HEK293T (cell line): ENCODE measurements around the gene POLR3A.
A peak's percentile ranks its signal among the peaks of the same experiment; 100 is the strongest.

ENCODE experiments used
- CTCF ChIA-PET: fragments of 350-600 bp; formaldehyde crosslinking; extraction: SDS; loops from one replicate; lab custom pipeline; 2021; ENCODE audit warnings: antibody characterized with exemption, inconsistent platforms; lab: Yijun Ruan, JAX
- POLR2A ChIA-PET: fragments of 350-600 bp; formaldehyde crosslinking; extraction: SDS; loops from one replicate; lab custom pipeline; 2020; ENCODE audit warnings: antibody characterized with exemption, inconsistent platforms; lab: Yijun Ruan, JAX
- DNase-seq: peaks from one replicate; pipeline ENCODE4 v3.0.0; 2012; ENCODE audit warnings: mixed read lengths; ENCODE audit errors: extremely low spot score
- ARNT ChIP-seq: fragments of 450-650 bp; IDR thresholded peaks from 2 replicates; pipeline ENCODE4 v1.6.1; 2017; ENCODE audit warnings: mild to moderate bottlenecking
- BHLHE40 ChIP-seq: fragments of 450-650 bp; IDR thresholded peaks from 2 replicates; pipeline ENCODE4 v1.6.1; 2016; ENCODE audit warnings: mild to moderate bottlenecking, moderate library complexity, borderline replicate concordance
- CTBP1 ChIP-seq: fragments of 450-650 bp; IDR thresholded peaks from 2 replicates; pipeline ENCODE4 v1.6.1; 2016; ENCODE audit warnings: borderline replicate concordance
- ELF4 ChIP-seq: fragments of 450-650 bp; IDR thresholded peaks from 2 replicates; pipeline ENCODE4 v1.6.1; 2017; ENCODE audit warnings: antibody characterized with exemption
- FOXA1 ChIP-seq: fragments of 450-650 bp; IDR thresholded peaks from 2 replicates; pipeline ENCODE4 v1.6.1; 2016; ENCODE audit warnings: mild to moderate bottlenecking
- FOXK2 ChIP-seq: fragments of 450-650 bp; IDR thresholded peaks from 2 replicates; pipeline ENCODE4 v1.6.1; 2016; ENCODE audit warnings: mild to moderate bottlenecking
- FOXM1 ChIP-seq: fragments of 450-650 bp; IDR thresholded peaks from 2 replicates; pipeline ENCODE4 v1.6.1; 2017; ENCODE audit warnings: mild to moderate bottlenecking, borderline replicate concordance
- HDGF ChIP-seq: fragments of 450-650 bp; IDR thresholded peaks from 2 replicates; pipeline ENCODE4 v1.6.1; 2017; ENCODE audit warnings: antibody characterized with exemption, borderline replicate concordance
- L3MBTL2 ChIP-seq: fragments of 450-650 bp; conservative IDR thresholded peaks from 2 replicates; pipeline ENCODE4 v1.6.1; 2016; ENCODE audit warnings: mild to moderate bottlenecking
- LEF1 ChIP-seq: fragments of 450-650 bp; IDR thresholded peaks from 2 replicates; pipeline ENCODE4 v1.6.1; 2017; ENCODE audit warnings: mild to moderate bottlenecking, borderline replicate concordance
- NFRKB ChIP-seq: fragments of 450-650 bp; IDR thresholded peaks from 2 replicates; pipeline ENCODE4 v1.6.1; 2016; ENCODE audit warnings: mild to moderate bottlenecking, moderate library complexity
- PKNOX1 ChIP-seq: fragments of 450-650 bp; IDR thresholded peaks from 2 replicates; pipeline ENCODE4 v1.6.1; 2016
- SP1 ChIP-seq: fragments of 450-650 bp; IDR thresholded peaks from 2 replicates; pipeline ENCODE4 v1.6.1; 2017
- SUZ12 ChIP-seq: fragments of 450-650 bp; IDR thresholded peaks from 2 replicates; pipeline ENCODE4 v1.6.1; 2016; ENCODE audit warnings: mild to moderate bottlenecking
- TARDBP ChIP-seq: fragments of 450-650 bp; IDR thresholded peaks from 2 replicates; pipeline ENCODE4 v1.6.1; 2016
- ZNF384 ChIP-seq: fragments of 450-650 bp; IDR thresholded peaks from 2 replicates; pipeline ENCODE4 v1.6.1; 2016

The POLR3A gene

GRCh38 chr10:78041170-78042057 lies 12.1 kb upstream of the POLR3A start:
- ChIA-PET CTCF (no interaction called here), POLR2A (no interaction called here)
- TF ChIP-seq BHLHE40 (0 out of 2 replicates have a peak, but pooled peaks have one; percentile 11), LEF1 (no peak), ZNF384 (no peak), ELF4 (peak; percentile 28; the same call in 1 of the 2 replicates), SP1 (no peak), HDGF (no peak)
- no peak for DNase-seq

GRCh38 chr10:78039743-78040142 lies 10.4 kb upstream of the POLR3A start:
- no peak for DNase-seq
- ChIA-PET CTCF (no interaction called here), POLR2A (no interaction called here)
- no peak for TF ChIP-seq LEF1

- CTCF ChIA-PET: interaction anchor here (0.6 kb wide), 1 partner anchor 11 kb away, joined by 3 read pairs; no protein-coding TSS in a partner anchor
- POLR2A ChIA-PET: no interaction called here
- DNase-seq: no peak
- no peak for TF ChIP-seq ARNT
These were observed 9.7 kb upstream of the POLR3A start for GRCh38 chr10:78038791-78039547.

GRCh38 chr10:78038105-78038504 lies 8.8 kb upstream of the POLR3A start:
- ChIA-PET CTCF (no interaction called here), POLR2A (no interaction called here)
- TF ChIP-seq FOXM1: no peak
- TF ChIP-seq ELF4: no peak
- TF ChIP-seq LEF1: no peak
- no peak for TF ChIP-seq NFRKB
- no peak for TF ChIP-seq L3MBTL2
- TF ChIP-seq SP1: no peak
- no peak for TF ChIP-seq SUZ12
- TF ChIP-seq PKNOX1: no peak
- TF ChIP-seq CTBP1: no peak
- no peak for TF ChIP-seq ARNT
- no peak for TF ChIP-seq FOXA1
- no peak for TF ChIP-seq HDGF
- TF ChIP-seq BHLHE40: no peak
- no peak for TF ChIP-seq FOXK2
- no peak for DNase-seq

- CTCF ChIA-PET: no interaction called here
- no peak for DNase-seq
- POLR2A ChIA-PET: interaction anchor here (1.1 kb wide), 1 partner anchor 11 kb away, joined by 4 read pairs; no protein-coding TSS in a partner anchor
- TF ChIP-seq ELF4: no peak
- TF ChIP-seq BHLHE40: no peak
- TF ChIP-seq NFRKB: no peak
- TF ChIP-seq SP1: no peak
- TF ChIP-seq CTBP1: no peak
- TF ChIP-seq LEF1: no peak
- no peak for TF ChIP-seq SUZ12
- TF ChIP-seq ZNF384: no peak
- no peak for TF ChIP-seq HDGF
- no peak for TF ChIP-seq PKNOX1
- no peak for TF ChIP-seq TARDBP
- no peak for TF ChIP-seq FOXK2
- no peak for TF ChIP-seq FOXA1
- TF ChIP-seq ARNT: no peak
- TF ChIP-seq FOXM1: no peak
- no peak for TF ChIP-seq L3MBTL2
These were observed 6.7 kb upstream of the POLR3A start for GRCh38 chr10:78035933-78036583.

- TF ChIP-seq BHLHE40 (no peak), NFRKB (no peak), HDGF (no peak), CTBP1 (no peak), PKNOX1 (peak; percentile 57)
- POLR2A ChIA-PET: interaction anchor here (1.1 kb wide), 1 partner anchor 12 kb away, joined by 4 read pairs; no protein-coding TSS in a partner anchor
- CTCF ChIA-PET: no interaction called here
- no peak for DNase-seq
These were observed 6.1 kb upstream of the POLR3A start for GRCh38 chr10:78035437-78035836.
